Measurements from ENCODE around the gene HOXC11.

The HOXC11 gene

DNA sequence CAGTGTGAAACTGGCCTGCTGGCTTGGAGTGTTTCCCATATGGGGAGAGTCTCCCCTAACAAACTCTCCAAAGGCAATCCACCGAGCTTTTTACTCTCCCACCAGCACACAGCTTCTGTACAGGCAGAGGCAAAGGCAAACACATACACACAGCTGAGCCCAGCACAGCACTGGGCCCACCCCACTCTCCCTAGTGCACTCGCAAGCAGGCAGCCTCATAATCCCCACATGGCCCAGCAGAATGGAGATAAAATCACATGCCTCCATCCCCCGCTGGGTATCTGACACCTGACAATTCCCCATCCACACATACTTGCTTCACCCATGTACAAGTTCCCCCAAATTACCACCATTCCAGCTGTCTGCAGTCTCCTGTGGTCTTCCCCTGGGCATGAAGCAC is 14.8 kb upstream of the HOXC11 start:
- DNase-seq, result no peak

DNA sequence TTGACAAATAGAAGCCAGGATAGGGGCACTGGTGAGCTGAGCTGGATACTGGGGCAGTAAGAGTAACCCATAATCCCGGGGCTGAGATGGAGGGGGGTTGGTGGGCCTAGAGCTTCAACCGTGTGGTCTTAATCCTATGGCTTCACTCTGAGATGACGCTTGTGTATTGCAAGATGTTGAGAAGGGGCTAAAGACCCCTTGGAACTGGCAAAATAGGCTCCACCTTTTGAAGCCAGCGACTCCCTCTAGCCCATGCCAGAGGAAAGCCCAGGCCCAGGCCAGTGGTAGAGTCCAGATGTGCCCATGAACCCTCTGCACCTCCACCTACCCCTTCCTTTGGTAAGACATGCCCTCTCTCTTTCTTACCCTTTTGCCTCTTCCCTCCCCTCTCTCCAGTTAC is 13.6 kb upstream of the HOXC11 start:
- DNase-seq, result no peak

DNA sequence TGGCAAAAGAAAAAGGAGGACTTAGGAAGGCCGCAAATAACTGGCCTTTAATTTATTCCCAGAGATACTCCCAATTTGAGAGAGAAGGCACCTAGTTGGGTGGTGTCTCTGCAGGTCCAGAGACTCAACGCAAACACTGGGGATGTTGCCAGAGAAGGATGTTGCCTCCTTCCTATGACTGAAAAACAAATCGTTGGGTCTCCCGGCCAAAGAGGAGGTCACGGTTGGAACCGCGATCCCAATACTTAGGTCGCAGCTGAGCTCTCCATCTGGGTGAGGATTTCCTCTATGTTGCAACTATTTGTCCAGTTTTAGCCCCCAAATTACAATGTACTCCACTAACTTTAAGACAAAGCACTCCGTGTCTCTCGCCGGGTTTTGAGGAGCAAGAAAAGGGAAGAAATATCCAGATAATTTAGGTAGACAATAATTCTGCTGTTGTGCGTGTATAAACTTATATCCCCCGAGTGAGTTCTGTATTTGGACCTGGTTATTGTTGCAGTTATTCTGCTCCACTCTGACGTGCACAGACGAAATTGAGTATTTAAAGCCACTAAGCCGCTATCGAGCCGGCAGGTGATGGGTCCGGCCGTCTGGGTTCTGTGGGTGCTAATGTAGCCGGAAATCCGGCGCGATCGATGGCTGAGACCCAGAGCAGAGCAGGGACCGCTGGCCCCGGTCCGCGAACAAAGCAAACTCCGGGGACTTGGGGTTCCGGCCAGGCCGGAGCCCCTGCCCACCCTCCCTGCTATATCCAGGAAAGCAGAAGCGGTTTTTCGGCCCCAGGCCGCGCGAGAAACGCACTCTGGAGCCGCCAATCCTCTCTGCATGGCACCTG is 12.5 kb upstream of the HOXC11 start:
- no peak for DNase-seq

DNA sequence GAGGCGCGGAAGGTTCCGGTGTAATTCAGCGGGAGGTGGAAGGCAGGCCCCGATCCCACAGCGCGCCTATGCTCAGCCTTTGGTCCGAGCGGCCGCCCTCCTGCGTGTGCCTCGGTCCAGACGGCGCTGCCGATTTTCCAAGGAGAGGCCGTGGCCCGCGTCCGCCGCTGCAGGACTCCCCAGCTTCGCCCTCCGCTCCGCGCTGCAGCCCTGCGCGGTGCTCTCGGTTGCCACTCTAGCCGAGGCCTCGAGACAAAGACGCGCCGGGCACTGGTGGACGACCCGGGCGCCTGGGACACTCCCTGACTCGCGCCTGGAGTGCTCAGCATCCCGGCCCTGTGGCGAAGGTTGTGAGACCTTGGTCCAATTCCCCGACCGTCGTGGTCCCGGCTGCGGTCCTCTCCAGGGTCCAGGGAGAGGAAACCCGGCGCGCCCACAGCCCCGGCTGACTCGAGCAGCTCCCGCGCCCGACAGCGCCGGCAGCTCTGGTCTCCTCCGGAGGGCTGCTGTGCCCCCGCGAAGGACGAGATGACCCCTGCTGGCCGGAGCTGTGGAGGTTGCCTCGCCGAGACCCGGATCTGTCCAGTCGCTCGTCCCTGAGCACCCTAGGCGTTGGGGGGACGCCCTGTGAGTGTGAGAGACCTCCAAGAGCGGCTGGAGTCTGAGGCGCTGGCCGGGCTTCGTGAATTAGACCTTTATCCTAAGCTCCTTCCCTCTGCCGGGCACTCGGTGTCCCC is 11.7 kb upstream of the HOXC11 start:
- DNase-seq, result no peak

DNA sequence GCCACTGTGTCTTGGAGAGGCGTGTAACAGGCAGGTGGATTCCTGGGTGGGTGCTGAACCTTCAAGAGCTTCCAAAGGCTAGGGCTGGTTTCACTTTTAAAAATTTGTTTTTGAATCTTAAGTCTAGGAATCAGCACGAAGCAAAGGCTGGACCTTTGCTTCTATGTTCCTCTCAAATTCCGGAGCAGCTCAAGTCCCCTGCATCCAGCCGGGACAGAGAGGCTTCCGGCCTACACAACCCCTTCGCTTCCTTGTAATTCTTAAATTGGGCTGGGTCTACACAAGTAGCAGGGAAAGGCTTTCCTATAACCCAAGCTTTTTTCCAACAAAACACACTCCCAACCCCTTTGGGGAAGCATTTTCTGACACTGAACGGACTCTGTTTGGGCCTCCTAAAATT is 9.9 kb upstream of the HOXC11 start:
- DNase-seq, result no peak

DNA sequence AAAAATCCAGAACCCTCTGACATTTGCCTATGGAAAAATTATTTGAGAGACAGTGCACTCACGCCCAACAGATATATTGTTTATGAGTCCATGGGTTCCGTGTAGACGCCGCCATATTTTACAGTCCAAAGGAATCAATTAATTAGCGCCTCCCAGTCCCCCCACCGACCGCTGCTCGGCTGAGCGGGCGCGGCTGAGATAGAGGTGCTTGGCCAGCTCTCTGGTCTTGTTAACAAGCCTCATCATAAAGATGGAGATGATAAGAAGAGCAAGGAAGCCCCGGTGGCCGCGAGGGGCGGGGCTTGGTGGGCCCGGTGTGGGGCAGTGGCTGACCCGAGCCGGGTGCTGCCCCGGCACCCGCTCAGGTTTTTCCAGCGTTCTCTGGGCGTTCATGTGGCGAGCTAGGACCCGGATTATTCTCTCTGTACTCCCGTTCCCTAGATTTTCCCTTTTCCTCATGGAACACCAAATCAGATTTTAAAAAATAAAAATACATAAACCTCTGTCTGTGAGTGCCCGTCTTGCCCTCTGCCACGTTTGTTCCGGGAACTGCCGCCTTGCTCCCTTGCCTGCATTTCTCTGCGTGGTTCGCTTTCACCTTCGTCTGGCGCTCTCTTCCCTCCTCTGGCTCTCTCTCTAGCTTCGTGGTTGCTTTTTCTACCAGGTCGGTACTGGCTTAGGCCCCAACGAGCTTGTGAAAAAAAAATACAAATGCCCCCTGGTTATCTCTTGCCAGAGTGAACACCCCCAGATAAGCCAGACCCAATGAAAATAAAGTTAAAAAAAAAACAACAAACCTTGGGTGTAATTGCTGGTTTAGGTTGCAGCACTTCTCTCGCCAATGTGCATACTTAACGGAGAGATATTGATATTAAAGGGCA is 9.3 kb upstream of the HOXC11 start:
- DNase-seq, result no peak

DNA sequence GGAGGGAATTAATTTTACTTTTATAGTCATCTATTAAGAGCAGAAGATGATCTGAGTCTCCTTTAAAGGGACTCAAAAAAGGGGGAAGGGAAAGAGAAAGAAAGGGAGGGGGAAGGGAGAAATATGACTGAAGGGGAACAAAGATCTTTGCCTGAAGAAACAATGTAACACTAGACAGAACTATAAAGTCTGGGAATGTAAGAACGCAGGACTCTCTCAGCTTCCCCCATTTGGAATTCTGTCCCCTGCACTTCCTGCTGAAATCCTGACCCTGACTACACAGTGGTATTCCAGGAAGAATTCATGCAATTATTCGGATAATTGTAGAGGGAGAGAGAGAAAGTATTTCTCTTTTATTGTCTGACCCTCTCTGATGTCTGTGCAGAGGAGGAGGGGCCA is 8.6 kb upstream of the HOXC11 start:
- no peak for DNase-seq

DNA sequence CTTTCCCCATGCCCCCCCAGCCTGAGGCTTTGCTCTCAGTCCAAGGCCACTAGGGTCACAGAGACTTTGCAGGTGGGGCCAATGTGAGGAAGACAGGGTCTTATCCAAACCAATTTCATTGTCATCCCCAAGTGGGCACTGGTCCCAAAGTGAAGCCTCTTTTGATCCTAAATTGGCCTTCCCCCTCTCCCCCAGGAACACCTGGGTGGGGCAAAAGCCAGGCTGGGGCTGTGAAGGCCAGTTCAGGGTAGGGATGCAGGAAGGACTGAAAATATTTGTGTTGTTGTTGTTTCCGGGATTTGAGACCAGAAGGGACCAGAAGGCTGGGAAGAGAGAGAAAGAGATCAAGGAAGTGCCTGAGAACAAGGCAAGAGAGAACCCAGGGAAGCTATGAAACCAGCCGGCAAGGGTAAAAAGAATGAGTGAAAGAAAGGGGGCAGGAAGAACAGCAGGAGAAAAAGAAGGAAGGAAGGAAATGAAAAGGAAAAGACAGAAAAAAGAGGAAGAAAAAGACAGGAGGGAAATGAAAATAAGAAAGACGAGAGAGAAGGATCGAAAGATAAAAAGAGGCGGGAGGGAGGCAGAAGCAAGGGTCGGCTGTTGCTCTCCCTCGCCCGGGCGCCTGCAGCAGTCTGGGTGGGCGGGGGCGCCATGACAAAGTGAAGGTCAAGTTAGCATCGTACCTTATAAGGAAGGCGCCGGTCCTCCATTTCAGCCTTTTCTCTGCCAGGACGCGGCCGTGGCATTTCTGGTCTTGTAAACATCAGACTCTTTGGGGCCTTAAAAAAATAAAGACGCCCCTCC is 7.4 kb upstream of the HOXC11 start:
- DNase-seq, result no peak

DNA sequence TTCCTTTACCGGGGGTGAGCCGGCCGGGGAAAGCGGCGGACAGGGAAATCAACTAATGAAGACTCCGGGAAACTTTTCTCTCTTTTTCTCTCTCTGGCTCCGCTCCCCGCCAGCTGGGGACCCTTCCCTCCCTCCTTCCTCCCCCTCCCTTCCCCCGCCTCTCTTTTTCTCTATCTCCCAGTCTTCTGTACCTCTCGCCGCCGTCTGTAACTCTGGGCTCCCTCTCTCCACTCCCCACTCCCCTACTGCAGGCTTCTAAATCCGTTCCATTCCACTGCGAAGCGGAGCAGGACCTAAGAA is 6.9 kb upstream of the HOXC11 start:
- DNase-seq, result no peak

DNA sequence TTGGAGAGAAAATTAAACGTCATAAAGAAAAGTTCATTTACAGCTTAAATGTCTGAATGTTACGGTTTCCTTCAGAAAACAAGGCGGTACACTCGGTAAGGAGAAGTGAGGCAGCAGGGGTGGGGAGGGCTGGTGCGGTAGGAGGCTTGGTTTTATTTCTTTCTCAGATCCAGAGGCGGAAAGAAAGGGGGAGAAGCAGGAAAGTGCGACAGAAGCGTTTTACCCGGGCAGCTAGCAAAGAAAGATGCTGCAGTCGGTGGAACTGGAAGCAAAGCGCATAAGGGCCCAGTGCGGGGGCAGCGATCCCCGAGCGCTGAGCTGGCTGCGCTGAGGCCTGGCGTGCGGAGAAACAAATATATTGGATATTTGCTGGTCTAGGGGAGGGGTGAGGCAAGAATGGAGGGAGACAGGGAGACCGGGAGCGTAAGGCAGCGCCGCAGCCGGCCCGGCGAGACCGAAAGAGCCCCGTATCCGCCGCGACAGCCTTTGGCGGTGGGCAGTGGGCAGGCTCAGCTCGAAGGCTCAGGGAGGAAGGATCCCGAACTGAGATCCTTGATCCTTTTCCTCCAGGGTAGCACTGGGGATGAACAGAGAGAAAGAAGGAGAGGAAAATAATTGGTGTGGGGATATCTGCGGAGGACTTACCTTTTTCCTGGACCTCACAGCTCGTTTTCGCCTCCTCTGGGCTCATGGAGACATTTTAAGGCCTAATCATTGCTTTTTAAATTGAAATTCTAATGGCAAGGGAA is 6.4 kb upstream of the HOXC11 start:
- DNase-seq, result no peak

DNA sequence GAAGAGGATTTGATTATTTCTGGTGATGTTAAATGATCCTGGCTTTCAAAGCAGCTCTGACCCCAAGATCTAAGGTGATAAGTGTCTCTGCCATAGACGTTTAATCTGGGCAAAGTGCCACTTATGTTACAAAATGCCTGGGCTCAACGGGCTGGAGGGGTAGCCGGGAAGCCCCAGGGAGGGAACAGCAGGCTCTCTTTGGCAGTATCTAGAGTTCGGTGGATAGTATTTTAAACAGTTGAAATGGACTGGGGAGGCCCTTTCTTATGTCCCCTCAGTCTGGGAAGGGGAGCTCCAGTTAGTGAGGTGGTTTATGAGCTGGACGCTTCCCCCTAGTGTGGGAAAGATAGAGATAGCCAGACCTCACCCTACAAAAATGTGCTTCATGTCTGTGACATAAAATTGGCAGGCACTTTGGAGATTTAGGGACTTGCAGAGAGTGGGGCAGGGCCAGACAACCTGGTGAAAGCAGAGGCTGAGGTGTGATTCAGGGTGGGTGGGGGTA is 5.5 kb upstream of the HOXC11 start:
- DNase-seq, result no peak

DNA sequence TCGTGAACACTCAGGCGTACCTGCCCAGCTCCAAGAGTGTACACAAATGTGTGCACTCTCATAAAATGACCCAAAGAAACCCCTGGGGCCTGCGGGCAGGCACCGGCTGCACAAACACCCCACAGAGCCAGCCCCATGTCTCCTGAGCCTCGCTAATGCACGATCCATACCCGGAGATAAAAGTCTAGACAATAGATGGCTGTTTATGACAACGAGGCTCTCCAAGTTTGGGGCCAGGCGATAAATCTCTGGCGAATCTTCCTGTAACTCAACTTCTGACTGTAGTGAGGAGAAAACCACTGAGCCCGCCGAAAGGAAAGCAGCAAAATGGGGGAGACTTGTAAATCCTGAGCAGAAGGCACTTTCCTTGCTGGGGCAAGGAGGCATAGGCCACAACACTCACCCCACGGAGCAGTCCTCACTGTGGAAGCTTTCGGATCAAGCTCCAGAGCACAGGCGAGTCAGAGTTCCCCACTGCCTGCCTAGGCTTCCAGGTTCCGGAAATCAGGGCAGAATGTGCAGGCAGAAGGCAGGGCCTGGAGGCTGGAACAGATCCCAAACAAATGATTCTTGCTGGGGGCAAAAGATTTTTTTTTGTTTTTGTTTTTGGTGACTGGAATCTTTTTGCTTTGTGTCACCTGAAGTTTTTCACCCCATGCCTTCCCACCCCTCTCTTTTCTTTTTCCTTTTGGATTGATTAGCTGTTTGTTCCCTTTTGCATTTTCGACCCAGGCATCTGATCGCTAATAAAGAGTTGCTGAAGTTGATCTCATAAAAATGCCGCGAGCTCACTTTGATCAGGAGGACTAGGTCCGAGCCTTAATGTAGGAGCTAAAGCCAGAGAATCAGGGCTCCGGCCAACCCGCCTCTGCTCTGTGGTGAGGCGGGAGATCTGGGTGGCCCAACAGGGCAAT is 4.5 kb upstream of the HOXC11 start:
- DNase-seq, result no peak

DNA sequence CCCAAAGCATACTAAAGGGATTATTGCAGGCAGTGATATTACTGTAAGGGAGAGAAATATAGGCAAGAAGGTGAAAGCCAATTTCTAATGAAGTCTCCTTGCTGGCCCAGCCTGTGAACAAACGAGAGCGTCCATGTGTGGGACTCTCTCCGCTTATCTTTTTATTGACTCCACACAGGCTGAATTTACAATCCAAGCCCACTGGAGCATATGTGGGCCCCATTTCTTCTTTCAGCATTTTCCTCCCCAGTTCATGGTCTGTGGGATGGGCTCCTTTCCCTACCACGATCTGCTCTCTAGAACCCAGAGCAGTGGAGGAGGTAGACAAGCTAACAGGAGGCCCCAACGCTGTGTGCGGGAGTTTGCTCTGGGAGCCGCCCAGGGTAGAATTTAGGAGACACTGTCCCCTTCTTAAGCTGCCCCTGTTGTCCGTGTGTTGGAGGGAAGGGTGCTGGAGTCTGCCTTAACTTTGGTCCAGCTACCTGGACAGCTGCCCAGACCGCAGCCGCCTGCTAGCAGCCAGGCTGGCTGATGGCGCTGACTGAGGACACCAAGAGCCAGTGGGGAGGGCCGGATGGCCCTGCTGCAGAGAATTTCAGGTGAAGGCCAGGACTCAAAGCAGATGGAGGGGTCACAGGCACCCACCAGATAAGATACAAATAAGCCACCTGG is 3.2 kb upstream of the HOXC11 start:
- DNase-seq, result no peak

DNA sequence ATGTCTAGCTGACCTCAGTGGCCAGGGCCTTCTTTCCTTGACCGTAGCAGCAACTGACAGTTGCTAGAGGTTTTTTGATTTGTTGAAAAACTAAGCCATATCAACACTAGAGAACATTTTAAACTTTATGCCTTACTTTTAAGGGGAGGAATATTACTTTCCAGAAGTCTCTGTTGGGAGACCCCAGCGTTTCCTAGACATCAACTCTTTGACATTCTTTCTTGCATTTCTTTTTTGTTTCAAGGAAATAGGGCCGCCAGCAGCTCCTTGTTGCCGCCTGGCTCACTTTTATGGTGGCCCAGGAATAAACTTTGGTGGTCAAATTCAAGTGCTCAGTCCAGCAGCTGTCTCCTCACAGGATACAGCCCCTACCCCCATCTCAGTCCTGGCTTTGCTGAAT is 2.5 kb upstream of the HOXC11 start:
- DNase-seq, result no peak

DNA sequence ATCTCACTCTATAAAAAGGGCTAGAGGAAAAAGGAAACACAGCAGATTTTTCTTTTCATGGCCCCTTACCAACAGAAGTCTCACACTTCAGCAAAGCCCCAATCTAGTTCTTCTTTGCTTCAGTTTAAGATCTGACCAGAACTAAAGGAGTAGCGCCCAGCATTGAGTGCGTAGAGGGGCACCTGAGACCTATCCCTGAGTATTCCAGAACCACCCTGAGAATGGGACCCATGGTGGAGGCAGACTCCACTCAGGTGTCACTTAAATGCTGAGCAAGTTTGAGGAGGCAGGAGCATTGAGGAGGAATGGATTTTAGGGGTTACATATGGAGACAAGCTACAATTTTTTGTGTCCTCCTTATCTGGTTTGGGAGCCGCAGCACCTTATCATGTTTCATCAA is 1.8 kb upstream of the HOXC11 start:
- no peak for DNase-seq

DNA sequence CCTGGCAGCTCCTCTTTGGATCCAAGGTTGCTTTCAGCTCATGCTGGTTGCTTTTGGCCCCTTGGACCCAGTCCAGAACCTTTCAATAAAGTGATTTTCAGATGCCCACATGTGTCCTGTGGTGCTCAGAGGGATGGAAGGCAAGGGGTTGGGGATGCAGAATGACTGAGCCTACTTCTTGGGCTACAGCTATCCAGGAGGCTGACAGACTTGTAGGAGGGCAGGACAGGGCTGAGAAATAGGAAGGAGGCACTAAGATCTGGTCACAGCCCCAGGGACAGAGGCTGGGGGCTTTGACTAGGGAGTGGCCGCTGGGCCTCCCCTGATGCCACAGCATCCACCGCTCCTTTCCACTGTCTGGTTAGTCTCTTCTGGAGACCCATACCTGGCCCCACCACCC is 1.2 kb upstream of the HOXC11 start:
- no peak for DNase-seq

DNA sequence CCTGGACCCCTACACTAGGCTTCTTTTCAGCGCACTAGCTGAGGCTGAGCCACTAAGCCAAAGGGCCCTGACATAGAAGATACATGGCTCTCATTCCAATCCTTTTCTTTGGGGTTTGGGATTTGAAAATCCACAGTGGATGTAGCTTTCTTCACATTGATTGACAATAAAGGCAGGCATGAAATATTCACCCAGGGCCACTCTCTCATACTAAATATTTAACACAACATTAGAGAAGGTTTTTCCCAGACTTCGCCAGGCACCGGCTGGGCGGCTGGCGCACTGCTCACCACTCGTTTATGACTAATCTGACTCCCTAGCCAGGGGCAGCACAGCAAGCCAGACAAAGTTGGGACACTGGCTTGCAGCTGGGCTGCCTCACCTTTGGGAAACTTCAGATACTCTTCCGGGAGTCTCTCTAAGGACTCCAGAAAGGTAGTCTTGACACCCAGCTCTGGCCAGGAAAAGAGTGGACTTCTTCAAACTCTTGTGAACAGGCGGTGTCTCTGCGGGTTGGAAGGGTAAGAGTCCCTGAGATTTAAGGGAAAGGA is 699 bp upstream of the HOXC11 start:
- no peak for DNase-seq

DNA sequence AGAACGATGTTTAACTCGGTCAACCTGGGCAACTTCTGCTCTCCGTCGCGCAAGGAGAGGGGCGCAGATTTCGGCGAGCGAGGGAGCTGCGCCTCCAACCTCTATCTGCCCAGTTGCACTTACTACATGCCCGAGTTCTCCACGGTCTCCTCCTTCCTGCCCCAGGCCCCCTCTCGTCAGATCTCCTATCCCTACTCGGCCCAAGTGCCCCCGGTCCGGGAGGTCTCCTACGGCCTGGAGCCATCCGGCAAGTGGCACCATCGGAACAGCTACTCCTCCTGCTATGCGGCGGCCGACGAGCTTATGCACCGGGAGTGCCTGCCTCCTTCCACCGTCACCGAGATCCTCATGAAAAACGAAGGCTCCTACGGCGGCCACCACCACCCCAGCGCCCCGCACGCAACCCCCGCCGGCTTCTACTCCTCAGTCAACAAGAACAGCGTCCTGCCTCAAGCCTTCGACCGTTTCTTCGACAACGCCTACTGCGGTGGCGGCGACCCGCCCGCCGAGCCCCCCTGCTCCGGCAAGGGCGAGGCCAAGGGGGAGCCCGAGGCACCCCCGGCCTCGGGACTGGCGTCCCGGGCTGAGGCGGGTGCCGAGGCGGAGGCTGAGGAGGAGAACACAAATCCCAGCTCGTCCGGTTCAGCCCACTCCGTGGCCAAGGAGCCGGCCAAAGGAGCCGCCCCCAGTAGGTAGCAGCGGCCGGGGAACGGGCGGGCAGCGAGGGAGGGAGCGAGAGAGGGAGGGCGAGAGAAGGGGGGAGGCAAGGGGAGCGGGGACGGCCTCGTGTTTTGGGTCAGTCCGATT is 513 bp downstream of the HOXC11 start:
- no peak for DNase-seq
